IMR-90 (cell line): Measurements from ENCODE around the gene PMEPA1. TPM values are rescaled to one million over a fixed set of nuclear protein-coding genes. Genes with fewer than 3 reads are reported as not detected.

Experiments used
- ATAC-seq: fragments of 200-7000 bp; cut with Tn5 transposase; 2 replicates; pipeline ENCODE4 v1.9.1; 2020; ENCODE audit warnings: low read depth, mild to moderate bottlenecking, moderate library complexity
- BruUV-seq: library from RNA; stranded (reverse); fragments of 400-500 nt; replicated peaks from 2 replicates; lab custom pipeline; 2021; lab: Mats Ljungman, UMichigan
- CTCF ChIA-PET: fragments of 300-600 bp; formaldehyde crosslinking; extraction: SDS; loops from one replicate; lab custom pipeline; 2021; ENCODE audit warnings: antibody characterized with exemption; lab: Yijun Ruan, JAX
- POLR2A ChIA-PET: fragments of 300-600 bp; sonication (Branson Sonifier 250); formaldehyde crosslinking; loops from one replicate; lab custom pipeline; 2022; ENCODE audit warnings: antibody characterized with exemption; ENCODE audit not compliant: unreplicated experiment; lab: Charles Lee
- DNase-seq: peaks from one replicate; pipeline ENCODE4 v3.0.0; 2013
- H2AFZ ChIP-seq: replicated peaks from 2 replicates; pipeline ENCODE3; 2013; ENCODE audit warnings: low read length, mild to moderate bottlenecking; ENCODE audit not compliant: poor library complexity
- H2AK5ac ChIP-seq: 2 replicates; pipeline ENCODE4 v1.6.1; 2013; ENCODE audit warnings: low read depth, low read length, inconsistent platforms
- H2AK9ac ChIP-seq: replicated peaks from 2 replicates; pipeline ENCODE3; 2013; ENCODE audit warnings: mild to moderate bottlenecking, low read depth, low read length, moderate library complexity; ENCODE audit not compliant: poor library complexity
- H2BK120ac ChIP-seq: 2 replicates; pipeline ENCODE4 v1.6.1; 2013; ENCODE audit warnings: low read depth, low read length, inconsistent platforms
- H2BK15ac ChIP-seq: 3 replicates; pipeline ENCODE4 v1.6.1; 2013; ENCODE audit warnings: low read depth, low read length, inconsistent platforms
- H2BK20ac ChIP-seq: 2 replicates; pipeline ENCODE4 v1.6.1; 2013; ENCODE audit warnings: low read depth, mild to moderate bottlenecking, inconsistent platforms, low read length, moderate library complexity
- H2BK5ac ChIP-seq: 2 replicates; pipeline ENCODE4 v1.6.1; 2013; ENCODE audit warnings: mild to moderate bottlenecking, low read depth, low read length, inconsistent platforms; ENCODE audit not compliant: poor library complexity, severe bottlenecking
- H3K14ac ChIP-seq: replicated peaks from 2 replicates; pipeline ENCODE4 v1.6.1; 2013; ENCODE audit warnings: low read depth, low read length, inconsistent platforms
- H3K18ac ChIP-seq: 2 replicates; pipeline ENCODE4 v1.6.1; 2013; ENCODE audit warnings: low read depth, low read length, control low read depth
- H3K23ac ChIP-seq: 2 replicates; pipeline ENCODE4 v1.6.1; 2013; ENCODE audit warnings: low read depth, low read length, inconsistent platforms
- H3K27ac ChIP-seq: 2 replicates; pipeline ENCODE4 v1.5.1; 2013; ENCODE audit warnings: mild to moderate bottlenecking, control low read depth, low read length; ENCODE audit not compliant: insufficient read depth
- H3K27me3 ChIP-seq: 2 replicates; pipeline ENCODE4 v1.6.1; 2013; ENCODE audit warnings: low read length; ENCODE audit not compliant: control insufficient read depth, insufficient read depth
- H3K36me3 ChIP-seq: 2 replicates; pipeline ENCODE4 v1.6.1; 2013; ENCODE audit warnings: low read length, mixed read lengths; ENCODE audit not compliant: control insufficient read depth, insufficient read depth
- H3K4ac ChIP-seq: 2 replicates; pipeline ENCODE4 v1.6.1; 2013; ENCODE audit warnings: low read depth, low read length, inconsistent platforms
- H3K4me1 ChIP-seq: 2 replicates; pipeline ENCODE4 v1.6.1; 2013; ENCODE audit warnings: low read length, mixed read lengths; ENCODE audit not compliant: control insufficient read depth, insufficient read depth
- H3K4me2 ChIP-seq: 2 replicates; pipeline ENCODE4 v1.6.1; 2013; ENCODE audit warnings: low read depth, mild to moderate bottlenecking, control low read depth, low read length, moderate library complexity
- H3K4me3 ChIP-seq: 2 replicates; pipeline ENCODE4 v1.5.1; 2013; ENCODE audit warnings: low read depth, mild to moderate bottlenecking, control low read depth, low read length, moderate library complexity; ENCODE audit not compliant: insufficient read depth
- H3K56ac ChIP-seq: 2 replicates; pipeline ENCODE4 v1.6.1; 2013; ENCODE audit warnings: low read length, inconsistent platforms; ENCODE audit not compliant: insufficient read depth; ENCODE audit errors: extremely low read depth
- H3K79me1 ChIP-seq, 2 experiments: 2 replicates each; pipeline ENCODE4 v1.6.1; 2013; ENCODE audit warnings: low read length in 2 of 2, inconsistent platforms in 1 of 2, low read depth in 1 of 2
- H3K9ac ChIP-seq: 2 replicates; pipeline ENCODE4 v1.6.1; 2013; ENCODE audit warnings: low read depth, low read length, control low read depth
- H3K9me1 ChIP-seq: 2 replicates; pipeline ENCODE4 v1.6.1; 2013; ENCODE audit warnings: low read length, inconsistent platforms; ENCODE audit not compliant: insufficient read depth
- H3K9me3 ChIP-seq: 2 replicates; pipeline ENCODE4 v1.6.1; 2013; ENCODE audit warnings: low read length; ENCODE audit not compliant: control insufficient read depth, insufficient read depth
- H4K20me1 ChIP-seq: 2 replicates; pipeline ENCODE4 v1.6.1; 2013; ENCODE audit warnings: low read length, inconsistent platforms; ENCODE audit not compliant: insufficient read depth
- H4K5ac ChIP-seq: 2 replicates; pipeline ENCODE4 v1.6.1; 2013; ENCODE audit warnings: mild to moderate bottlenecking, low read depth, low read length, control low read depth
- H4K8ac ChIP-seq, 2 experiments: 2 replicates each; pipeline ENCODE4 v1.6.1; 2013; ENCODE audit warnings: low read depth in 2 of 2, low read length in 2 of 2, control low read depth in 1 of 2, inconsistent platforms in 1 of 2
- H4K91ac ChIP-seq: 2 replicates; pipeline ENCODE4 v1.6.1; 2013; ENCODE audit warnings: low read depth, low read length, inconsistent platforms; ENCODE audit not compliant: insufficient read depth
- BHLHE40 ChIP-seq: fragments of 150-350 bp; IDR thresholded peaks from 2 replicates; pipeline ENCODE4 v1.6.1; 2016; ENCODE audit warnings: mild to moderate bottlenecking, low read depth, low read length
- WGBS, 2 experiments: methylation state at CpG; one replicate each; pipeline versions ENCODE4 v1.1.5 to v1.1.7; 2013; ENCODE audit warnings: missing lambda C conversion rate in 2 of 2; ENCODE audit not compliant: insufficient read length in 1 of 2; ENCODE audit errors: extremely low coverage in 2 of 2; 5-methylcytosine and 5-hydroxymethylcytosine counted together
- dilution Hi-C: fragments of 300-500 bp; cut with HindIII; formaldehyde crosslinking; loops from one replicate; pipeline ENCODE4 v1.14.3; 2018; ENCODE audit warnings: low sequenced_read_pairs; ENCODE audit not compliant: unreplicated experiment
- in situ Hi-C: fragments of 300-500 bp; cut with MboI; formaldehyde crosslinking; loops from 3 replicates; pipeline ENCODE4 v1.14.3; 2019; ENCODE audit warnings: low sequenced_read_pairs, inconsistent platforms, mixed read lengths
- intact Hi-C: fragments of 100-400 bp; cut with micrococcal nuclease; formaldehyde crosslinking; loops from 2 replicates; pipeline ENCODE4 v1.10.0; 2022
- polyA plus RNA-seq, 3 experiments: library from polyadenylated mRNA; depleted of rRNA; stranded (reverse); fragments of >200 nt; gene quantifications; 2 replicates each; pipeline ENCODE4 v1.2.3, GENCODE V29; 2012; ENCODE audit warnings: low replicate concordance in 1 of 3
- total RNA-seq: library from RNA; depleted of rRNA; stranded (reverse); fragments of >200 nt; gene quantifications from 2 replicates; pipeline ENCODE4 v1.2.3, GENCODE V29; 2012

The PMEPA1 gene
- total and polyA plus RNA-seq, 2 of the 4 experiments (the other 2 are of a cell fraction), result 2.0 to 6.9 TPM

DNA sequence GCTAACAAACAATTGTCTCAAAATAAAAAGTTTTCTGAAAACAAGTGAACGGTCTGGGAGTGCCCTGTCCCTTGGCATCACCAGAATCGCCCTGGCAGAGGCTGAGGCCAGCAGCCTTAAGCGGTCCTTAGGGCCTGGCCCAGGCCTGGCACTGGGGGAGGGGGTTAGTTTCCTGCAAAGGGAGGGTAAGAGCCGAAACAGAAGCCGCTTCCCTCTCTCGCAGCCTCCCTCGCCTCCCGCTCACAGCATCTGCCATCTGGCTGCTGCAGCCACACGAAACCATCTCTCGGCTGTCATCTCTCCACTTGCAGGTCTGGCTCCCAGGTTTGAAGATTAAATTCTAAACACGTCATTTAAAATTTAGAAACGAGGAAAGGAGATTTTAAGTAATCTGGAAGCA, 31.5 kb downstream of the PMEPA1 start:
- Histone ChIP-seq H2AFZ (no peak overlapping the region), H3K23ac (no peak overlapping the region), H4K8ac (no peak overlapping the region), H3K9me3 (no peaks in the 10 kb centered on the region), H3K56ac (no peak overlapping the region), H3K27me3 (no peaks in the 10 kb centered on the region), H2BK15ac (no peak overlapping the region), H3K9me1 (peaks cover 3% of the 10 kb centered on the region; the same call in 1 of the 2 replicates), H4K5ac (no peak overlapping the region), H3K14ac (no peak overlapping the region), H3K4ac (no peak overlapping the region), H3K4me2 (no peak overlapping the region), H3K36me3 (no peaks in the 10 kb centered on the region), H4K91ac (no peak overlapping the region), H2AK9ac (no peak overlapping the region), H3K18ac (no peak overlapping the region), H3K27ac (no peak overlapping the region), H4K20me1 (peaks cover 60% of the 10 kb centered on the region), H3K79me1 (peaks cover 19 to 32% of the 10 kb centered on the region in 2 experiments), H3K4me3 (no peak overlapping the region), H3K4me1 (no peaks in the 10 kb centered on the region), H3K9ac (no peak overlapping the region), H2AK5ac (no peak overlapping the region), H2BK20ac (no peak overlapping the region), H2BK5ac (no peak overlapping the region), H2BK120ac (no peak overlapping the region)
- CTCF ChIA-PET, result no interaction called here
- POLR2A ChIA-PET, result no interaction called here
- no CpG with 5 or more reads among the region's 12 CpGs for WGBS, 2 experiments
- intact Hi-C loops (no loop called here), in situ Hi-C loops (loop anchor here (25.0 kb wide), 1 partner anchor 1359 kb away; the partner anchor contains the start of genes ATP5F1E and PRELID3B), dilution Hi-C loops (no loop called here)
- no TSS peak for BruUV-seq
- ATAC-seq, result no peak
- no peak for DNase-seq
- TF ChIP-seq BHLHE40, result no peak
